ES-I3 (cell line): ENCODE data around the gene TTC28.
A peak's percentile ranks its signal among the peaks of the same experiment; 100 is the strongest.
"Not testable (repeated sequence)": the region's sequence is repeated elsewhere in the genome, so short reads cannot be mapped to it uniquely, and the experiment has no call there.

Experiments
- H3K36me3 ChIP-seq: 2 replicates; pipeline ENCODE4 v1.6.1; 2013; ENCODE audit warnings: mild to moderate bottlenecking, low read length, control low read depth, moderate library complexity; ENCODE audit not compliant: insufficient read depth
- H3K4me1 ChIP-seq: 2 replicates; pipeline ENCODE4 v1.6.1; 2013; ENCODE audit warnings: mild to moderate bottlenecking, control low read depth, low read length; ENCODE audit not compliant: insufficient read depth
- H3K9ac ChIP-seq: 2 replicates; pipeline ENCODE4 v1.6.1; 2013; ENCODE audit warnings: low read depth, mild to moderate bottlenecking, low read length, moderate library complexity
- H3K9me3 ChIP-seq: 2 replicates; pipeline ENCODE4 v1.6.1; 2013; ENCODE audit warnings: mild to moderate bottlenecking, low read length, moderate library complexity; ENCODE audit not compliant: control insufficient read depth, insufficient read depth

Gene TTC28

DNA sequence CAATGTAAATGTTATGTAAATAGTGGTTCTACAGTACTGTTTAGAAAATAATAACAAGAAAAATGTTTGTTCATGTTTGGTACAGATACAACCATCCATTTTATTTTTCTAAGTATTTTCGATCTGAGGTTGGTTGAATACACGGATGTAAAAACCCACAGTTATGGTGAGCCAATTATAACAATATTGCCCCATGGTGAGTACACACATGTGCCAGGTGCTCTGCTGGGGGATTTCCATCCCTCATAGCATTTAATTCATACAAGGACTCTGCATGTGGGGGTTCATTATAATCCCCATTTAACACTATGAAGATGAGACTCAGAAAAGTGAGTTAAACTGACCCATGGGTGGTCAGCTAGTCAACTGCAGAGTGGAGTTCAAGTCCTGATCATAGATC is 23.3 kb upstream of the TTC28 start:
- Histone ChIP-seq H3K9ac (no peak overlapping the region), H3K9me3 (no peaks in the 10 kb centered on the region), H3K36me3 (peaks cover 4% of the 10 kb centered on the region), H3K4me1 (no peaks in the 10 kb centered on the region)

DNA sequence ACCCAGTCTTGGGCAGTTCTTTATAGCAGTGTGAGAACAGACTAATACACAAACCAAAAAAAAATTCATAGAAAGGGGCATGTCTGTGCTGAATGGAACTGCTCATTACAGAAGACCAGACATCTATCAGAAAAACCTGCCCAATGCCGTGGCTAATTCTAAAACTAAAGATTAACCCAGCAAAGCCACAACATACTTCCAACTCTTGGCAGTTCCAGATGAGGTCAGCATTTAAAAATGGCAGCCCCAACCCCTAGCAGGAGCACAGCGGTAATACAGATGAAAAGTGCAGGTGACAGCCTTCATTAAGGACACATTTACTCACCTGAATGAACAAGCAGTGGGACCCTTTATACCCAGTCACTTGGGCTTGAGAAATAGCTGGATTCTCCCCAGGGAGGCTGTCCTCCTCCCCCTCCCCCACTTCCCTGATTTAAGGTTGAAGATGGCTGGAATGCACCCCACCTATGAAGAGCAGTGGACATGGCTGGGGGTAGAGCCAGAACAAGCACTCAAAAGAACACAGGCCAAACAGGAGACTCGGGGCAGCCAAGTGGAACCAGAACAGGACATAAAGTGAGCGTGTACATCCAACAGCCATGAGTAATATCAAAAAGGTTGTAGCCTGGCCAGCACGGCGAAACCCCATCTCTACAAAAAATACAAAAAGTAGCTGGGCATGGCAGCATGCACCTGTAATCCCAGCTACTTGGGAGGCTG is 13.6 kb upstream of the TTC28 start:
- H3K9ac ChIP-seq, H3K4me1 ChIP-seq, H3K9me3 ChIP-seq, H3K36me3 ChIP-seq: not testable (repeated sequence)

DNA sequence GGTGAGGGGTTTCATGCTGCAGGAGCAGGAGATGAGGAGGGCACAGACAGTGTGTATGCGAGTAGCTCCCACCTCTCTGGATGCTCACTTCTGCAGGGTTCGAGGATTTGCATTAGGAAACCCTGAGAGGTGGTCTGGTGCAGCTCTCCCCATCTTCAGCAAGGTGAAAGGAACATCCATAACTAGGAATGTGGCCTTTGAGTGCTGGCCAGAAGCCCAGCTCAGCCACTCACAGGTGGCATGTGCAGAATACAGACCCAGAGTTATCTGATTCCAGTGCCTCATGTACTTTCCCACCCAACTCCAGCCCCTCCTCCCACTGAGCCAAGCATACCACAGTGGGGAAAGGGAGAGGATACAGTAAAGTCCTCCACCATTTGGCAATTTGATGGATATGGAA is 10.2 kb upstream of the TTC28 start:
- H3K9ac ChIP-seq, H3K4me1 ChIP-seq, H3K9me3 ChIP-seq, H3K36me3 ChIP-seq: not testable (repeated sequence)

DNA sequence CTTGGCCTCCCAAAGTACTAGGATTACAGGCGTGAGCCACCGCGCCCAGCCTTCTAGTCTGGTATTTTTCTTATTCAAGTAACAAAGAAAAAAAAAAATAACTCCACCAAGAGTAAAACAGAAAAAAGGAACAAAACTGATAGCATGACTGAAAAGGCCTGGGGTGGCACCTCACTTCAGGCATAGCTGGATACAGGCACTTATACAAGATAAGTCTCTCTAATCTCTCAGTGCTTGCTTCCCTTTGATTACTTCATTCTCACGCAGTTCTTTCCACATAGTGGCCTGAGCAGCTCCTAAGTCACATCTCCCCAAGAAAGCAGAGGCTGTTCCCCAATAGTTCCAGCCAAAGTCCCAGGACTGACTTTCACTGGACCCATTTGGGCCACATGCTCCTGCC is 3.3 kb upstream of the TTC28 start:
- H3K9ac ChIP-seq, H3K4me1 ChIP-seq, H3K9me3 ChIP-seq, H3K36me3 ChIP-seq: not testable (repeated sequence)

DNA sequence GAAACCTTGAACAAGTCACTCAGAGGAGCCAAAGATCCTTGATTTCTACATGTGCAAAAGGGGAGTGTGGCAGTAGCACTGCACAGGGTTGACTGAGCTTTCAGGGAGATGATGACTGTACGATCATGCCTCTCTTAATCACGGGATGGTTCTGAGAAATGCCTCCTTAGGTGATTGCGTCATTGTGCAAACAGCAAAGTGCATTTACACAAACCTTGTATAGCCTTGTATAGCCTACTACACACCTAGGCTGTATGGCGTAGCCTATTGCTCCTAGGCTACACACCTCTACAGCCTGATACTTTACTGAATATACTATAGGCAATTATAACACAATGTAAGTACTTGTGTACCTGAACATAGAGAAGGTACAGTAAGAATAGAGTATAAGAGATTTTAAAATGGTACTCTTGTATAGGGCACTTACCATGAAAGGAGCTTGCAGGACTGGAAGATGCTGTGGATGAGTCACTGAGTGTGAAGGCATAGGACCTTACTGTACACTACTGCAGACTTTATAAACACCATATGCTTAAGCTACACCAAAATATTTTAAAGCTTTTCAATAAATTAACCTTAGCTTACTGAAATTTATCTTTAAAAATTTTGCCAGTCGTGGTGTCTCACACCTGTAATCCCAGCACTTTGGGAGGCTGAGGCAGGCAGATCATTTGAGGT is 1.3 kb upstream of the TTC28 start:
- H3K9ac ChIP-seq, H3K4me1 ChIP-seq, H3K36me3 ChIP-seq, H3K9me3 ChIP-seq: not testable (repeated sequence)

DNA sequence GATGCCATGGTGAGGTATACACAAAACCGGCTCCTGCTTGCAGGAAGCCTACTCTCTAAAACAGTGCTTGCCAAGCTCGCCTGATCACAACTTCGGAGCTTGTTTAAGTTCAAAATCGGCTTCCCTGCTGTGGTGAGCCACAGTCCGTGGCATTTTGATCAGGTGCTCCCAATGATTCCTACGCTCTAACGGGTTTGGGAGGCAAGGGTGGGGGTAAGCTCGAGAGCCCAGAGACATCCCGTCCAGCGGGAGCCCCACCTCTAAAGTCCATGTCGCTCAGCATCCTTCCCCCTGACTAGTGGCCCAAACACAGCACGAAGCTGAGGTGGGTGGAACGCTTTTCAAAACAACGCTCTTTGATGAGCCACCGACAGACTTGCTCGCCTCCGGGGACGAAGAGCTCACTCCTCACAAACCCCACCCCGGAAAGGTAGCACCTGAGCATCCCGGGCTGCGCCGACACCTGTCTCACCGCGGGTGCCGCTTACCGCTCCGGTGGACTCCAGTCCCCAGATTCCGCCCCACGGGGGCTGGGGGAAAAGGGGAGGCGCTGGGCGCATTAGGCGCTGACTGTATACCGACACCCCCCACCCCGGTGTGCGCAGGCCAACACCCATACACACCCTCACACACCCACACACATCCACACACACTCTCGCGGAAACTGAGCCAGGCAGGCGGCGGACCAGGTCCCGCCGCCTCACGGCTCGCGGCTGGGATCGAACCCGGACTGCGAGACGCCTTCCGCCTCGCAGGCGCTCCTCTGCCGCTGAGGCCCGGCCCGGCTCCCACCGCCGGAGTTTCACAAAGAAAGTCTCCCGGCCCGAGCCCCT is 646 bp downstream of the TTC28 start:
- not testable (repeated sequence) for H3K36me3 ChIP-seq, H3K4me1 ChIP-seq, H3K9me3 ChIP-seq
- peak overlapping the region; percentile 79 for H3K9ac ChIP-seq

DNA sequence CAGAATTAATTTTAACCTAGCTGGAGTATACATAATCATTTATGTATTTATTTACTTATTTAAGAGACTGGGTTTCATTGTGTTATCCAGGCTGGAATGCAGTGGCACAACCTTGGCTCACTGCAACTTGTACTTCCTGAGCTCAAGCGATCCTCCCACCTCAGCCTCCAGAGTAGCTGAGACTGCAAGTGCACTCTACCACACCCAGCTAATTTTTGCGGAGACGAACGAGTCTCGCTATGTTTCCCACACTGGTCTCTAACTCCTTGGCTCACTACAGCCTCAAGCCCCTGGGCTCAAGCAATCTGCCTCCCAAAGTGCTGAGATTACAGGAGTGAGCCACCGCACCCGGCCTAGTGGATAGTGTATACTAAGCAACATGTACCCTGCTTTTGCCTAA is 1.5 kb downstream of the TTC28 start:
- not testable (repeated sequence) for H3K4me1 ChIP-seq, H3K9ac ChIP-seq, H3K9me3 ChIP-seq, H3K36me3 ChIP-seq

DNA sequence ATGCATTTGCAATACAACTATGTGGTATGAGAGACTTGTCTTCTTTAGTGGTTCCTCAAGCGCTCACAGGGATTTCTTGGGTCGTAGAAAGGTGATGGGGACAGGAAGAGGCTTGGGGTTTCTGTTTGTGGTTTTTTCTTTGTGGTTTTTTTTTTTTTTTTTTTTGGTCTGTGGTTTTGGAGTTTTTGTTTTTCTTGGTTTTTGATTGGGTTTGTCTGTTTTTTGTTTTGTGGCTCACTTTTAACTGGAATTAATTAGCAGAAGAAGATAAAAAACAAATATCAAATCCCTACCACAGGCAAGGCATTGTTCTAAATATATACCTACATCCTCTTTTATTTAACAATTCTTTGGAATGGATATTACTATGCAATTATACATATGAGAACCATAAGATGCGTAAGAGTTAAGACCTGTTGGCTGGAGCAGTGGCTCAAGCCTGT is 5.5 kb downstream of the TTC28 start:
- Histone ChIP-seq H3K4me1 (no peaks in the 10 kb centered on the region), H3K9ac (no peak overlapping the region), H3K9me3 (no peaks in the 10 kb centered on the region), H3K36me3 (no peaks in the 10 kb centered on the region)

DNA sequence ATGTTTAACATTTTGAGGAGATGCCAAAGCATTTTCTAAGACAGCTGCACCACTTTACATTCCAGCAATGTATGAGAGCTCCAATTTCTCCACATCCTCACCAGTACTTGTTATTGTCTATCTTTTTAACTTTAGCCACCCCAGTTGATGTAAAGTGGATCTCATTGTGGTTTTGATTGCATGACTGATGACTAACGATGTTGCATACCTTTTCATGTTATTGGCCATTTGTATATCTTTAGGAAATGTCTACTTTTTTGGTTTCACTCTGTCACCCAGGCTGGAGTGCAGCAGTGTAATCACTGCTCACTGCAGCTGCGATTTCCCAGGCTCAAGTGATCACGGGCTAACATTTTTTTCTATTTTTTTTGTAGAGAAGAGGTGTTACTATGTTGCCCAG is 8.9 kb downstream of the TTC28 start:
- no peak overlapping the region for H3K9ac ChIP-seq
- H3K4me1 ChIP-seq: no peaks in the 10 kb centered on the region
- H3K9me3 ChIP-seq: no peaks in the 10 kb centered on the region
- no peaks in the 10 kb centered on the region for H3K36me3 ChIP-seq

DNA sequence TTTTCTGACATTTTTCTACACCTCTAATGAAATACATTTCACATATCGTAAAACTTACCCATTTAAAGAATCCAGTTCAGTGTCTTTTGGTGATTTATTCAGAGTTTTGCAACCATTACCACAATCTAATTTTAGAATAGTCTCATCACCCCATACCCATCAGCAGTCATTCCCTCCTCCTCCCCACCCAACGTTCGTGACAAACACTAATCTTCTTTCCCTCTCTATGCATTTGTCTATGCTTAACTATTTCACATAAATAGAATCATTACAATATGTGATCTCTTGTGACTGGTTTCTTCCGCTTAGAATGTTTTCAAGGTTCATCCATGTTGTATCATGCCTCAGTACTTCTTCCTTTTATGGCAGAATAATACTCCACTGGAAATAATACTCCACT is 9.5 kb downstream of the TTC28 start:
- Histone ChIP-seq H3K4me1 (no peaks in the 10 kb centered on the region), H3K9me3 (no peaks in the 10 kb centered on the region), H3K36me3 (no peaks in the 10 kb centered on the region), H3K9ac (no peak overlapping the region)

DNA sequence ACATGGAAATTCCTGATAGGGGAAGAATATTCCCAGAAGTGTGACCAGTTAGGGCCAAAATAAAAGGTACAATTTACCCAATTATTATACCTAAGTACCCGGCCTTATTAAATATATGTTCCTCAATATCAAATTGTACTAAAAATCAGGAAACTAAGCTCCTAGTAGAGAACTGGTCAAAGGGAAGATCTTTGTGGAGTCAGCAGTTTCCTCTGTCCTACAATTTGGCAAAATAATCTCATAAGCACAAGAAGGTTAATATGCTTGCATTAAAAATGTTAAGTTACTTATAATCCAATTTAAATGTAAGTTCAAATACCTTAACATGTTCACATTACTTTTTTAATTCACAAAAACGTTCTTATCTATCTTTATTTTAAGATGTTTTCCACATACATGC is 10.3 kb downstream of the TTC28 start:
- no peak overlapping the region for H3K9ac ChIP-seq
- H3K36me3 ChIP-seq: no peaks in the 10 kb centered on the region
- H3K4me1 ChIP-seq: no peaks in the 10 kb centered on the region
- H3K9me3 ChIP-seq: no peaks in the 10 kb centered on the region

DNA sequence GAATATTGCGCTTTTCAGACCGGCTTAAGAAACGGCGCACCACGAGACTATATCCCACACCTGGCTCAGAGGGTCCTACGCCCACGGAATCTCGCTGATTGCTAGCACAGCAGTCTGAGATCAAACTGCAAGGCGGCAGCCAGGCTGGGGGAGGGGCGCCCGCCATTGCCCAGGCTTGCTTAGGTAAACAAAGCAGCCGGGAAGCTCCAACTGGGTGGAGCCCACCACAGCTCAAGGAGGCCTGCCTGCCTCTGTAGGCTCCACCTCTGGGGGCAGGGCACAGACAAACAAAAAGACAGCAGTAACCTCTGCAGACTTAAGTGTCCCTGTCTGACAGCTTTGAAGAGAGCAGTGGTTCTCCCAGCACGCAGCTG is 16.1 kb downstream of the TTC28 start:
- H3K36me3 ChIP-seq, H3K9ac ChIP-seq, H3K9me3 ChIP-seq, H3K4me1 ChIP-seq: not testable (repeated sequence)

DNA sequence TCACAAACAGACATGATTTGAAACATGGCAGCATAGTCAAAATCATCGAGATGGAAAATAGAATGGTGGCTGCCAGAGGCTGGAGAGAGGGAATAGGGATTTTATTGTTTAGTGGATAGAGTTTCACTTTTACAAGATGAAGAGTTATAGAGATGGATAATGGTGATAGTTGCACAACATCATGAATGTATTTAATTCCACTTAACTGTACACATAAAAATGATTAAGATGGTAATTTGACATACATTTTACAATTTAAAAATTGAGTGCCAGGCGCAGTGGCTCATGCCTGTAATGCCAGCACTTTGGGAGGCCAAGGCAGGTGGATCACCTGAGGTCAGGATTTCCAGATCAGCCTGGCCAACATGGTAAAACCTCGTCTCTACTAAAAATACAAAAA is 21.2 kb downstream of the TTC28 start:
- 0 out of 2 replicates have a peak, but pooled peaks cover 5% of the 10 kb centered on the region for H3K4me1 ChIP-seq
- H3K9ac ChIP-seq: no peak overlapping the region
- H3K36me3 ChIP-seq: no peaks in the 10 kb centered on the region
- H3K9me3 ChIP-seq: no peaks in the 10 kb centered on the region

DNA sequence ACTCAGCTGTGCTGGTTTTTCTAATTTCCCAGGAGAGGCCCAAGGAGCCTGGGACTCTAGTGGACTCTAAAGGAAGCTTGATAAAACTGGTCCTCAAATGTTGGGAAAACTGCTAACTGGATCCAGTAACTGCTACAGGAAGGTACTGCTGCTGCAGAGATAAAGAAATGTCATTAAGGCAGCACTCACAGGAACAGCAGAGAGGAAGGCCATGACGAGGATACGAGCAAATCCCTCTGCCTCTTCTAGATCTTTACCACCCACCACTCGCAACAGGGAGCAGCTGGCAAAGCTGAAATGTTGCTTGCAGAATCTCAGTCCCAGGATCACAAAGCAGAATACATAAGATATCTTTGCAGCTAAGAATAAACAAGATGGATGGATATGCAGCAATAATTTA is 23.5 kb downstream of the TTC28 start:
- Histone ChIP-seq H3K9ac (no peak overlapping the region), H3K9me3 (no peaks in the 10 kb centered on the region), H3K4me1 (0 out of 2 replicates have a peak, but pooled peaks cover 5% of the 10 kb centered on the region), H3K36me3 (no peaks in the 10 kb centered on the region)

DNA sequence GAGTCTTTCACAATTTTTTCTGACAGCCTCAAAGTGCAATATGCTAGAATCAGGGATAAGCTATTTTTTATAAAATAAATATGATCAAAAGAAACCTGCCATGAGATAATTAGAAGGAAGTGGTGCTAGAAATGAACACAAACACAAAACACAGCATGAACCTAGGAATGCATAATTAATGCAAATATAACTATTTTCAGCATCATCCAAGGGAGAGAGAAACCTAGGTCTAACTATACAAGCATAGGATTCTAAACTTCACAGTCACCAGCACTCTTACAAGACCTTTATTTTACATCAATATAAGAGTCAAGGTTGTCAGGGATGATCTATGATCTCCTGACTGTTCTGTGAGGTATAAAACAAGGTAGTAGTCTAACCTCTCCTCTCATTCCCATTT is 29.2 kb downstream of the TTC28 start:
- H3K36me3 ChIP-seq: no peaks in the 10 kb centered on the region
- no peaks in the 10 kb centered on the region for H3K9me3 ChIP-seq
- no peak overlapping the region for H3K9ac ChIP-seq
- no peaks in the 10 kb centered on the region for H3K4me1 ChIP-seq
